A549 treated with AZD9567 at 1 μM for 4 hours (cell line): ENCODE results near the gene RAD51B. TPM values are rescaled to one million over a fixed set of nuclear protein-coding genes. Genes with fewer than 3 reads are reported as not detected.

Experiments used
- total RNA-seq: library from RNA; stranded (reverse); fragments of 200-300 nt; extraction: Qiagen RNA extraction; gene quantifications from 5 replicates; pipeline ENCODE4 v1.2.3, GENCODE V29; 2022; ENCODE audit not compliant: insufficient read depth

RAD51B gene
- 3.1 to 6.1 TPM (median 4.5 TPM) in 5 replicates for total RNA-seq

DNA sequence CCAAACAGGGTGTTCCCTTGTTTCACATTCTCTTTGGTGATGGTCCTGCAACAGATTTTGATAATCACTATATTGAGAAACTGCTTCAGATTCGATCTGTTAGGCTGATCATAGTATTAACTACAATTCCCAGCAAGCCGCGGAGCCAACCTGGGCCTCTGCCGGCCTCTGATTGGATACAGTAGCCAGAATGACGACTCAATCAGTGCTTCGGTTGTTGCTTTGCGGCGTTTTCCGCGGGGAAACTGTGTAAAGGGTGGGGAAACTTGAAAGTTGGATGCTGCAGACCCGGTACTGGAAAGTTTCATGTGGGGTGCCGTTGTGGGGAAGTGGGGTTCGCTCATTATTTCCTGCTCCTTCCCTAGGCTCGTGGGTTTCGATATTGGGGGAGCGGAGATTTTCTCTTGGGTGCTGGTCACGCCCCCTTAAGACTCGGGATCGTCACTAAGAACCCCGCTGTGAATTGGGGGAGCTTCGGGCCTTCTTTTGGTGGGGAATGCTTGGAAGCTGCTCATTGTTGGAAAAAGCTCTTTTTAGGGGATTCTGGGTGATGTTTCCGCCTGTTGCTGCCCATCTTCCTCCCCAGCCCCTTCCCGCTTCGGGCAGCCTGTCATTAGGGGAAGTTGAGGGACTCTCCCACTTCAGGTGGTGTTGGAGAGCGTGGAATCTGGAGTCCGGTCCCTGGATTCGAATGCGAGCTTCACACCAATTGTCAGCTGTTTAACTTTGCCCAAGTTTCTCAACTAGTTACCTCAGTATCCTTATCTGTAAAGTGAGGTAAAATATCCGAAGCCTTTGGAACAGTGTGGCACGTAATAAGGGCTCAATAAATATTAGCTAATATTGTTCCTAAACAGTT lies at the start of gene RAD51B:
Gene RAD51B (plus strand): TSS at position 217 of the 859 bp plus-strand sequence.

DNA sequence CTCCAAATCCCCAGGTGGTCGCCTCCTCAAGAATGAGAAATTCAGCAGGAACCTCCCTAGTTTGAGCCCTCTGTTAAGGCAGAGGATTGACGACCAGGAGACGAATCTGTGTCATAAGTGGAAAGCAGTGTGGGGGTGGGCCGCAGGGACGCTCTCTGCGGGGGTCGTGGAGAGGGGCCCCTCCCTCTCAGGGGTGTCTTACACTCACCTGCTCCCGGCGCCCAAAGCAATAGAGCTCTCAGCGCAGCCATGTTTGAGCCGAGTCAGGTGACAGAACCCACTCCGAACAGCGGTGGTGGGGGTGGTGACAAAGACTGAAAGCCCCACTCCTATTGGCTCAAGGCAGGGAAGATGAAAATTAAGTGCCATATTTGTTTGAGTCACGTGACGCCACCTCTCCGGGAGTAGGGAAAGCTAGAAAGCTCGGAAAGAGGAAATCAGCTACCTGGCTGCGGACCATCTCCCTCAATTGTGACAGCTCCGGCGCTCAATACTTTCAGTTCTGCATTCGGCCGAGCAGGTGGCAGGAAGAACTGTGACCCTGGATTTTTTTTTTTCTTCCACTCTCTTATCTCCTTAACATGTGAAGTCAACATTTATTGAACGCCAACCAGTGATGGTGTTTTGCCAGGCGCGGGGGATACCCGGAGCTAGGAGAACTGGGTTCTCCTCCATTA lies 3.1 kb upstream of the RAD51B start, which contains the start of gene ZFYVE26:
Gene ZFYVE26 (minus strand): TSS at position 265 of the 677 bp plus-strand sequence. CDS start 627 bp downstream, outside the sequence.

Other genes with a start within 250 kb of the RAD51B start
- 17.5 to 23.3 TPM (median 23.0 TPM) in 5 replicates for gene PIGH, start 219.5 kb upstream of the RAD51B start, total RNA-seq
- gene ARG2, start 199.9 kb upstream of the RAD51B start, total RNA-seq: 1.4 to 3.9 TPM (median 2.2 TPM) in 5 replicates
- 71.8 to 90.6 TPM (median 89.2 TPM) in 5 replicates for gene VTI1B, start 145.1 kb upstream of the RAD51B start, total RNA-seq
- gene RDH11, start 124.0 kb upstream of the RAD51B start, total RNA-seq: 55.9 to 60.6 TPM (median 59.2 TPM) in 5 replicates
- 0.06 TPM in 1 of 5 replicates, not detected in the others for gene RDH12, start 117.9 kb upstream of the RAD51B start, total RNA-seq
- 4.8 to 5.6 TPM (median 5.2 TPM) in 5 replicates for gene ZFYVE26, start 3.2 kb upstream of the RAD51B start, total RNA-seq